HG03135 (cell line): Measurements from ENCODE around the gene GTSE1.

Experiments used
- ATAC-seq: cut with Tn5 transposase; IDR thresholded peaks from one replicate; pipeline ENCODE4 v1.9.1; 2021; ENCODE audit warnings: mild to moderate bottlenecking, moderate library complexity; ENCODE audit not compliant: unreplicated experiment

Gene GTSE1

DNA sequence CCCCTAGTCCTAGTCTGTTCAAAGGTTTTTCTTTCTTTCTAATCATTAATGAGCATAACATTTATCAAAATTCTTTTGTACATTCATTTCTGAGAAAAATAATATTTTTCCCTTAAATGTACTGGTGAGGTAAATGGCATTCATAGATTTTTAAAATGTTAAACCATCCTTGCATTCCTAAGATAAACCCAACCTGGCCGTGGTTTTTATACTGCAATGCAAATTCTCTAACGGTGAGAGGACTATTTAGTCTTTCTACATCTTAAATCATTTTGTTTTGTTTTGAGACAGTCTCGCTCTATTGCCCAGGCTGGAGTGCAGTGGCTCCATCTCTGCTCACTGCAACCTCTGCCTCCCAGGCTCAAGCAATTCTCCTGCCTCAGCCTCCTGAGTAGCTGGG lies 79.4 kb downstream of the GTSE1 start:
- no peak for ATAC-seq

DNA sequence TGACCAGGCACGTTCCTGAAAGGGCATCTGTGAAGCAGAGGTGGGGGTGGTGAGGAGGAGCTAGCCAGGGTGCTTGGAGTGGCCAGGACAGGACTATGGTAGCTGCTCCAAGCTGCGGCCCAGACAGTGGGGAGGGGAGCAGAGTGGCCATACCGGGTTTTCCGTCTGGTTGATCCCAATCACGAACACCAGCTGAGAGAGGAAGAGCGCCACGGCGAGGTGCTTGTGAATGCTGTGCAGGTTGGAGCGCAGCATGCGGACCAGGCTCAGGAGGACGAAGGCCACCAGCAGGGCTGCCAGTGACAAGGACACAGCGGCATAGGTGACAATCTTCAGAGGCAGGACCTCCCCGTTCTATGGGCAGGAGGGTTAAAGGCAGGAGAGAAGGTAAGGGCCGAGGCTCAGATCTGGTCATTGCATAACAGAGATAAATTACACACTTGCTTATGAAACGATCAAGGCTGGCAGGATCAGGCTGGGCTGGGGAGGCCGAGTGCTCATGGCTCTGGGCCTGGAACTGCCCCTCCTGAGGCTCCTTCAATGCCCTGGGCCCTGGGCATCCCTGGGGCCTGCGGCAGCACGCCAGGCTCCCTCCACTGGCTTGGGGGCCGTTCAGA lies 80.3 kb downstream of the GTSE1 start:
- ATAC-seq, result no peak

DNA sequence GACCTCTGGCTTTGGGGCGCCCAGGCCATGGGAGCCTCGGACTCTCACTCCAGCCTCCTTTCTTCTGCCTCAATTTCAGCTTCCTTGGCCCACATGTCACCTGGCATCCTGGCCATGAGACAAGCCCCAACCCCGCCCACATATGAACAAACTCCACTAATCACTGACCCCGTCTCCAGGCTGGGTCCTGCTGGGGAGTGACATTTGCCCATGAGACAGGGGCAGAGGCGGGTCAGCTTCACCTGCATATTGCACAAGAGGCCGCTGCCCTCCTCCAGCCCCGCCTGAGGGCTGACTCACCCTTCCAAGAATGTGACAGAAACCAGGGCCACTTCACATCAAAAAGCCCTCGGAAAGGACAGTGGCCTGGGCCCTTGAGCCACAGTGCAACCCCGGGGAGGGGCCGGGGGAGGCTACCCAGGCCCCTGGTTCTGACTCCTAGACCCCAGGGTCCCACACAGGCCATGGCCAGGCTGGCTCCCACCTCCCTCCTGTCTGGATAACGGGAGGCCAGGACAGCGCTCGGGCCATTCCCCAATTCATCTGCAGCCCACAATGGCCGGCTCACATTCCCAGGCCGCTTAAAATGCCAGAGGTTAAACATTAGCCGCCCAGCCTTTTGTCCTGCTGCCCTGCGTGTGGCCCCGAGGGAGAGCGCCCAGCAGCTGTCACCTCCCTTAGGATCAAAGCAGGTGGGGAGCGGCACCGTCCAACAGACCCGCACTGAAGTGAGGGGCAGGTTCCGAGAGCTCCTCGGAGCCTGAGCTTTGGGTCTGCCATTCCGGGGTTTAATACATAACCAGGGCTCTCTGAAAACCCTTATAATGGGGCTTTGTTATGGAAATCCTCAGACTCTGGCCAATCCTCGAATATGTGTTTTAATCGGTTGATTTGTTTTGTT lies 81.1 kb downstream of the GTSE1 start:
- no peak for ATAC-seq

- no peak for ATAC-seq
These were observed 81.9 kb downstream of the GTSE1 start for GRCh38 chr22:46378426-46379065.

- no peak for ATAC-seq
These were observed 82.6 kb downstream of the GTSE1 start for GRCh38 chr22:46379066-46379930.

DNA sequence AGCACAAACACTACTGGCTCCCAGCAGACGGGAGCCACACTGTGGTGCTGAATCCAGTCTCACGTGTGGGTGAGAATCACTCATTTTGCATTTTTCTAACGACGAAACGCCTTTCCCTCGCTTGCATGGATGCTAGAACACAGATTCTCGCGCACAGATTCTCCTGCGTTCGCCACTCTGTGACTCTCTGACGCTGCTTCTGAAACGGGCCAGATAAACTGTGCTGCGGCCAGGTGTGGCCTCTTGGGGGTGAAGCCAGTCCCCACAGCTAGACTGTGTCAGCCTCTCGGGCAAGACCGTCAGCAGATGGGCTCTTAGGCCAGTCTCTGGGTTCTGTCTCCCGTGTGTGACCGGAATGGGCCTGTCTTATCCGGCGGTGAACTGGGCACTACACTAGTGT lies 83.4 kb downstream of the GTSE1 start:
- no peak for ATAC-seq
